ENCODE data around the gene ARHGAP23.
"Not testable (repeated sequence)": the region's sequence is repeated elsewhere in the genome, so short reads cannot be mapped to it uniquely, and the experiment has no call there.

ARHGAP23 gene

DNA sequence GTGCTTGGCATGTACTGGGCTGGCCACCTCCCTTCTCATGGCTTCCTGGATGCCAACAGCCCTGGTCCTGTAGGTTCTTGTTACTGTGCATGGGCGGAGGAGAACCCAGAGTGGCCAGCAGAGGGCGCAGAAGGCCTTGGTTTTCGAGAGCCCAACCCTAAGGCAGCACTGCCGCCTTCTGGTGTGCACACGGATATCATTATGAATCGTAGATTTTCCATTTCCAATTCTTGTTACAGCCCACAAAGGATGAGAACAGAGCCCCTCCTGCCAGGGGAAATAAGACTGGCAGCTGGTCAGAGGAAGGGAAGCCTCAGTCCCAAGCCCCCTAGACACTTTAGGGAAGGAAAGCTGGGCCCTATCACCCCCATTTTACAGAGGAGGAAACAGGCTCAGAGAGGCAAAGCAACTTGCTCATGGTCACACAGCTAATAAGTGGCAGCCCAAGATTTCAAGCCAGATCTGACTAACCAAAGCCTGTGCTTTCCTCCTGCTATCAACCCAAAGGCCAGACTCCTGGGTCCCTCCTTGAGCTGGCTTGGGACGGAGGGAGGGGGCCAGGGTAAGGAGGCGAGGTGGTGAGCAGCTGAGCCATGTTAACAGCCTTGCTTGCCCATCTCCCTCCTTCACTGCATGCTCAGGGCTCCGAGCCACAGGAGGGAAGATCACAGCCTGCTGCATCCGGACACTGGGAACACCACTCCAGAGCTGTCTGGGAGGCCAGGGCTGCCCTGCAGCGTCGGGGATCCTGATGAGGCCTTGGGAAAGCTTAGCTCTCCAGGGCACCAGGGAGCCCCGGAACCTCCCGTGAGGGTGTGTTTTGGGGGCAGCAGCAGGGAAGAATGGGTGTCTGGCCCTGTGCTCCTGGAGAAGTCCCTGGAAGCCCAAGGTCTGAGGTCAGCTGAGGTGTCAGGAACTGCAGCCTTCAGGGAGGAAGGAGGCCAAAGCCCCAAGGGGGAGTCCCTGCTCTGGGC, 64.1 kb downstream of the ARHGAP23 start:
- H2AFZ ChIP-seq (ENCODE audit: low read depth, low read length, severe bottlenecking); H3K27ac ChIP-seq (ENCODE audit: low read depth, low read length); H3K4me3 ChIP-seq (ENCODE audit: insufficient read depth, low read length, poor library complexity, severe bottlenecking); H3K27me3 ChIP-seq (ENCODE audit: low read length); H3K36me3 ChIP-seq (ENCODE audit: low read length); H3K9ac ChIP-seq (ENCODE audit: low read length); H3K9me2 ChIP-seq (replicated peaks; ENCODE audit: insufficient read depth, low read length); H3K79me2 ChIP-seq (ENCODE audit: insufficient read depth, low read length); H3F3A ChIP-seq (ENCODE audit: insufficient read depth); H3K9me3 ChIP-seq (ENCODE audit: insufficient read depth, low read length); H3K4me2 ChIP-seq (ENCODE audit: low read depth, low read length, poor library complexity, severe bottlenecking); H4K20me1 ChIP-seq (ENCODE audit: low read depth, low read length): not testable (repeated sequence)
- TF ChIP-seq, protein P1, sequence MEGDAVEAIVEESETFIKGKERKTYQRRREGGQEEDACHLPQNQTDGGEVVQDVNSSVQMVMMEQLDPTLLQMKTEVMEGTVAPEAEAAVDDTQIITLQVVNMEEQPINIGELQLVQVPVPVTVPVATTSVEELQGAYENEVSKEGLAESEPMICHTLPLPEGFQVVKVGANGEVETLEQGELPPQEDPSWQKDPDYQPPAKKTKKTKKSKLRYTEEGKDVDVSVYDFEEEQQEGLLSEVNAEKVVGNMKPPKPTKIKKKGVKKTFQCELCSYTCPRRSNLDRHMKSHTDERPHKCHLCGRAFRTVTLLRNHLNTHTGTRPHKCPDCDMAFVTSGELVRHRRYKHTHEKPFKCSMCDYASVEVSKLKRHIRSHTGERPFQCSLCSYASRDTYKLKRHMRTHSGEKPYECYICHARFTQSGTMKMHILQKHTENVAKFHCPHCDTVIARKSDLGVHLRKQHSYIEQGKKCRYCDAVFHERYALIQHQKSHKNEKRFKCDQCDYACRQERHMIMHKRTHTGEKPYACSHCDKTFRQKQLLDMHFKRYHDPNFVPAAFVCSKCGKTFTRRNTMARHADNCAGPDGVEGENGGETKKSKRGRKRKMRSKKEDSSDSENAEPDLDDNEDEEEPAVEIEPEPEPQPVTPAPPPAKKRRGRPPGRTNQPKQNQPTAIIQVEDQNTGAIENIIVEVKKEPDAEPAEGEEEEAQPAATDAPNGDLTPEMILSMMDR (IDR thresholded peaks at IDR 0.05; ENCODE audit: insufficient read depth, low read length, poor library complexity, severe bottlenecking): peak; percentile 49

GRCh38 chr17:38494152-38494551, 65.9 kb downstream of the ARHGAP23 start:
- H3K27me3 ChIP-seq (ENCODE audit: low read length); H3K4me3 ChIP-seq (ENCODE audit: insufficient read depth, low read length, poor library complexity, severe bottlenecking); H3K36me3 ChIP-seq (ENCODE audit: low read length); H4K20me1 ChIP-seq (ENCODE audit: low read depth, low read length); H3K4me2 ChIP-seq (ENCODE audit: low read depth, low read length, poor library complexity, severe bottlenecking); H2AFZ ChIP-seq (ENCODE audit: low read depth, low read length, severe bottlenecking); H3K79me2 ChIP-seq (ENCODE audit: insufficient read depth, low read length); H3K9me3 ChIP-seq (ENCODE audit: insufficient read depth, low read length); H3K27ac ChIP-seq (ENCODE audit: low read depth, low read length); H3F3A ChIP-seq (ENCODE audit: insufficient read depth); H3K9ac ChIP-seq (ENCODE audit: low read length); H3K9me2 ChIP-seq (replicated peaks; ENCODE audit: insufficient read depth, low read length): not testable (repeated sequence)

- H3K27ac ChIP-seq (ENCODE audit: low read depth, low read length); H3K4me2 ChIP-seq (ENCODE audit: low read depth, low read length, poor library complexity, severe bottlenecking); H3F3A ChIP-seq (ENCODE audit: insufficient read depth); H3K27me3 ChIP-seq (ENCODE audit: low read length); H3K4me3 ChIP-seq (ENCODE audit: insufficient read depth, low read length, poor library complexity, severe bottlenecking); H4K20me1 ChIP-seq (ENCODE audit: low read depth, low read length); H3K79me2 ChIP-seq (ENCODE audit: insufficient read depth, low read length); H2AFZ ChIP-seq (ENCODE audit: low read depth, low read length, severe bottlenecking); H3K9ac ChIP-seq (ENCODE audit: low read length); H3K36me3 ChIP-seq (ENCODE audit: low read length); H3K9me3 ChIP-seq (ENCODE audit: insufficient read depth, low read length); H3K9me2 ChIP-seq (replicated peaks; ENCODE audit: insufficient read depth, low read length): not testable (repeated sequence)
Observed at GRCh38 chr17:38497656-38498055, 69.4 kb downstream of the ARHGAP23 start.

GRCh38 chr17:38498353-38498752, 70.1 kb downstream of the ARHGAP23 start:
- H3K9me2 ChIP-seq (replicated peaks; ENCODE audit: insufficient read depth, low read length): no peaks in the 10 kb centered on the region
- no peaks in the 10 kb centered on the region for H3K79me2 ChIP-seq (ENCODE audit: insufficient read depth, low read length)
- no peaks in the 10 kb centered on the region for H3K36me3 ChIP-seq (ENCODE audit: low read length)

DNA sequence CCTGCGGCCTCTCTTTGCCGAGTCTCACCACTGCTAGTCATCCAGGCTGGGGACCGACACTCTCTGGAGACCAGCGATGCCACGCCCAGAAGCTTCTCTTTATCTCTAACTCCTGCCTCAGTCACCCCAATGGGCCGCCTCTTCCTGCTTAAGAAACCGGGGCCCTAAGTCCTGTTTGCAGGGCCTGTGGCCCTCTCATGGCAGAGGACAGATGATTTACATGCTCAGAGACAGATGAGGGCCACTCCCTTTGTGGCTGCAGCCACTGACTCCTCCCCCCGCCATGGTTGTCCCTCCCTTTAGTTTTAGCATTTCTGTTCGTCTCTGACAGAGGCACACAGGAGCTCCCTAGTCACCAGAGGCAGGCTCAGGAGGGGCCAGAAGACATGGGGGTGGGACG, 71.0 kb downstream of the ARHGAP23 start:
- H3K4me2 ChIP-seq (ENCODE audit: low read depth, low read length, poor library complexity, severe bottlenecking); H3K79me2 ChIP-seq (ENCODE audit: insufficient read depth, low read length); H3F3A ChIP-seq (ENCODE audit: insufficient read depth); H3K4me3 ChIP-seq (ENCODE audit: insufficient read depth, low read length, poor library complexity, severe bottlenecking); H2AFZ ChIP-seq (ENCODE audit: low read depth, low read length, severe bottlenecking); H4K20me1 ChIP-seq (ENCODE audit: low read depth, low read length); H3K9ac ChIP-seq (ENCODE audit: low read length); H3K9me2 ChIP-seq (replicated peaks; ENCODE audit: insufficient read depth, low read length); H3K9me3 ChIP-seq (ENCODE audit: insufficient read depth, low read length); H3K27ac ChIP-seq (ENCODE audit: low read depth, low read length); H3K36me3 ChIP-seq (ENCODE audit: low read length); H3K27me3 ChIP-seq (ENCODE audit: low read length): not testable (repeated sequence)

More at GRCh38 chr17:38498353-38498752, 70.1 kb downstream of the ARHGAP23 start:
- no peak overlapping the region for H3K4me2 ChIP-seq (ENCODE audit: low read depth, low read length, poor library complexity, severe bottlenecking)
- no peak overlapping the region for H3K9ac ChIP-seq (ENCODE audit: low read length)
- H3K9me3 ChIP-seq (ENCODE audit: insufficient read depth, low read length): no peaks in the 10 kb centered on the region
- H4K20me1 ChIP-seq (ENCODE audit: low read depth, low read length): no peaks in the 10 kb centered on the region
- no peak overlapping the region for H3K27ac ChIP-seq (ENCODE audit: low read depth, low read length)
- H3K27me3 ChIP-seq (ENCODE audit: low read length): no peaks in the 10 kb centered on the region
- H3K4me3 ChIP-seq (ENCODE audit: insufficient read depth, low read length, poor library complexity, severe bottlenecking): no peak overlapping the region
- H2AFZ ChIP-seq (ENCODE audit: low read depth, low read length, severe bottlenecking): no peak overlapping the region
- TF ChIP-seq, protein P1 (IDR thresholded peaks at IDR 0.05; ENCODE audit: insufficient read depth, low read length, poor library complexity, severe bottlenecking): no peak
- TF ChIP-seq EZH2phosphoT487 (conservative IDR thresholded peaks at IDR 0.05; ENCODE audit: low read length): no peak
- H3F3A ChIP-seq (ENCODE audit: insufficient read depth): no peaks in the 10 kb centered on the region

DNA sequence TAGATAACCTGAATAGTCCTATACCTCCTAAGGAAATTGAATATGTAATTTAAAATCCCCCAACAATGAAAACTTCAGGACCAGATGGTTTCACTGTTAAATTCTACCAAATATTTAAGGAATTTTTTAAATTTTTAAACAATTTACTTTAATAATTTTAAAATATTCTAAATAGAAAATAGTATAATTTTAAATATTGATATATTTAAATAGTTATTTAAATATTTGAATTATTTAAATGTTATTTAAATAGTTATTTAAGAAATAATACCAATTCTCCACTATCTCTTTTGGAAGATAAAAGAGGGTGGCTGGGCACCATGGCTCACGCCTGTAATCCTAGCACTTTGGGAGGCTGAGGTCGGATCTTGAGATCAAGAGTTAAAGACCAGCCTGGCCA, 73.5 kb downstream of the ARHGAP23 start:
- H3K9ac ChIP-seq (ENCODE audit: low read length); H4K20me1 ChIP-seq (ENCODE audit: low read depth, low read length); H3K27me3 ChIP-seq (ENCODE audit: low read length); H3K4me2 ChIP-seq (ENCODE audit: low read depth, low read length, poor library complexity, severe bottlenecking); H3F3A ChIP-seq (ENCODE audit: insufficient read depth); H3K79me2 ChIP-seq (ENCODE audit: insufficient read depth, low read length); H3K9me2 ChIP-seq (replicated peaks; ENCODE audit: insufficient read depth, low read length); H3K9me3 ChIP-seq (ENCODE audit: insufficient read depth, low read length); H3K36me3 ChIP-seq (ENCODE audit: low read length); H2AFZ ChIP-seq (ENCODE audit: low read depth, low read length, severe bottlenecking); H3K27ac ChIP-seq (ENCODE audit: low read depth, low read length); H3K4me3 ChIP-seq (ENCODE audit: insufficient read depth, low read length, poor library complexity, severe bottlenecking): not testable (repeated sequence)
